Liver (tissue), 3 donors: ENCODE measurements around the gene LHFPL6.

ENCODE experiments used
- ATF3 ChIP-seq: IDR thresholded peaks from 2 replicates; pipeline ENCODE4 v1.6.1; 2016; ENCODE audit warnings: antibody characterized with exemption
- CTCF ChIP-seq: fragments of 150-350 bp; IDR thresholded peaks from 2 replicates; pipeline ENCODE4 v1.5.1; 2017; ENCODE audit warnings: improper control_type of control experiment, low read depth, low read length; ENCODE audit not compliant: missing input control
- EGR1 ChIP-seq, 2 donors: IDR thresholded peaks; 2 replicates each; pipeline ENCODE4 v1.6.1; 2016 to 2018; ENCODE audit warnings: antibody characterized with exemption in 2 of 2, low read depth in 2 of 2
- FOXA1 ChIP-seq: IDR thresholded peaks from 2 replicates; pipeline ENCODE4 v1.6.1; 2016; ENCODE audit warnings: antibody characterized with exemption
- GABPA ChIP-seq, 2 donors: IDR thresholded peaks in 1 of 2; conservative IDR thresholded peaks in 1 of 2; 2 replicates each; pipeline ENCODE4 v1.6.1; 2016; ENCODE audit warnings: antibody characterized with exemption in 2 of 2, mild to moderate bottlenecking in 1 of 2, moderate library complexity in 1 of 2
- MAX ChIP-seq: IDR thresholded peaks from 2 replicates; pipeline ENCODE4 v1.6.1; 2016; ENCODE audit warnings: antibody characterized with exemption
- RAD21 ChIP-seq, 2 donors: IDR thresholded peaks; 2 replicates each; pipeline ENCODE4 v1.6.1; 2016; ENCODE audit warnings: antibody characterized with exemption in 2 of 2, mild to moderate bottlenecking in 2 of 2
- RXRA ChIP-seq, 2 donors: IDR thresholded peaks; 2 replicates each; pipeline ENCODE4 v1.6.1; 2017 to 2018; ENCODE audit warnings: antibody characterized with exemption in 2 of 2, mild to moderate bottlenecking in 1 of 2
- SP1 ChIP-seq: IDR thresholded peaks from 2 replicates; pipeline ENCODE4 v1.6.1; 2018; ENCODE audit warnings: antibody characterized with exemption, mild to moderate bottlenecking
- TAF1 ChIP-seq: conservative IDR thresholded peaks from 2 replicates; pipeline ENCODE4 v1.6.1; 2016; ENCODE audit warnings: antibody characterized with exemption, mild to moderate bottlenecking
- YY1 ChIP-seq: IDR thresholded peaks from 2 replicates; pipeline ENCODE4 v1.6.1; 2016; ENCODE audit warnings: antibody characterized with exemption, mild to moderate bottlenecking
- donor health status: healthy.
- donor health status: healthy.

GRCh38 chr13:39641645-39642044 lies 38.7 kb upstream of the LHFPL6 start:
- no peak for TF ChIP-seq CTCF
- TF ChIP-seq EGR1 (IDR thresholded peaks at IDR 0.05; ENCODE audit: low read depth in 2 of 2), result no peak
- no peak for TF ChIP-seq FOXA1
- no peak for TF ChIP-seq GABPA (IDR thresholded peaks at IDR 0.05 in 1 of 2, conservative IDR thresholded peaks at IDR 0.05 in 1 of 2)
- TF ChIP-seq SP1, result no peak
- TF ChIP-seq ATF3, result no peak
- no peak for TF ChIP-seq RAD21 (IDR thresholded peaks at IDR 0.05)
- no peak for TF ChIP-seq TAF1
- TF ChIP-seq YY1, result no peak
- no peak for TF ChIP-seq RXRA (IDR thresholded peaks at IDR 0.05)
- no peak for TF ChIP-seq MAX
